Measurements from ENCODE around the gene POC1A.
"Not testable (repeated sequence)": the region's sequence is repeated elsewhere in the genome, so short reads cannot be mapped to it uniquely, and the experiment has no call there.

Gene POC1A

DNA sequence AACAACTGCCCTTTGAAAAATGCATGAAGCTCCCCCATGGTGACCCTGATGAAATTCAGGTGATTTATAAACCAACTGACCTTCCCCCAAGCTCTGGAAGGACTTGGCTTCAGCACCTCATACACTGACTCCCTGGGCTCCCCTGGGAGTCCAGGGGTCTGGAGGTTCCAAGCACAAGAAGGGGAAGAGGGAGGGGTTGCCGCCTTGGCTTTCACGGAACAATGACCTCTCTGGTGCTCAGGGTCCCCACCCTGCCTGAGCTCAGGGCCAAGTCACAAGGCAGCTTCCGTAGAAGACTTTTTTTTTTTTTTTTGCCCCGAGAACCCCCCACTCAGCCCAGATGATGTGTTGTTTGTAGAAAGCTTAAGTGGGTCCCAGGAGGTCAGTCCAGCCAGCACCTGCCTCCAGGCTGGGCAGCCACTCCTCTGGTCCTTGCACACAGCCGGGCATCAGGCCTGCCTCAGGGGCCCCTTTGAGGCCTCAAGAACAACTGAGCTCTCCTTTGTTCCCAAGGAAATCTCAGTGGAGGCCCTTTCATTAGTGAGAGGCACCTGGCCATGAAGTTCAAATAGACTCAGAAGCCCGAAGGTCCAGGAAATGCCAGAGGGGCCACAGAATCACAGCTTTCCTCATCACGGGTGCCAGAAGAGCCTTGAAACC lies 29.7 kb upstream of the POC1A start:
- DNase-seq = no peak

- no peak for DNase-seq
These were observed 28.5 kb upstream of the POC1A start for GRCh38 chr3:52182691-52183090.

- DNase-seq = no peak
These were observed 28.0 kb upstream of the POC1A start for GRCh38 chr3:52182196-52182595.

DNA sequence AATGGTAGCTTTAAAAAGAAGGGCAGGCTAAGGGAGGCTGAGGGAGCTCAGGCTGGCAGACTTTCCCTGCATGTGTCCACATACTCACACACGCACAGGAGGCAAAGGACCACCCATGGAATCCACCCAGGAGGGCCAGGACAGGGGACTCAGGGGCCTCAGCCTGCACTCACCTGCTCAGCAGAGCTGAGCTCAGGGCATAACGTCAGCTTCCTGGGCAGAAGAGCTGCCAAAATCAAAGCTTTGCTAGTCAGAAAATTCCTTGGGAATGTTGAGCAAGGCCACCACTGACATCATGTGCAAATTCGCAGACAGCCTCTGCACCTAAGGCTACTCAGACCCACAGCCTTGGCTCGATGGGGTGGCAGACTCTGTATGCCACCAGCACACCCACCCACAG lies 27.3 kb upstream of the POC1A start:
- DNase-seq = no peak

DNA sequence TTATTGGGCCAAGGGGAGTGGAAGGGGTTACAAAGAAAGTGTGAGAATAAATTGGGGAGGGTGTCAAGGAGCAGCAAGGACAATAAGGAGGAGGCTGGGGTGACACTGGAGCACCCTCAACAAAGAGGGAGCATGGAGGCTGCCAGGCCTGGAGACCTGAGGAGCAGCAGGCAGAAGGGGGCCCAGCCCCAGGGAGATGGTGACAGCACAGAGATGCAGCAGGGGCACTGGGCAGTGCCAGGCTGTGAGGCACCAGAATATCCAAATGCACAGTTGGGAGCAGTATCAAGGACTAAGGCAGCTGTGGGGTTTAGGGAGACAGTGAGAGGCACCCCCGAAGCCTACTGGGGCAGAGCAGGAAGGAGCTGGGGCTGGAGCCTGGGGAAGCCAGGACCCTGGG lies 24.3 kb upstream of the POC1A start:
- no peak for DNase-seq

GRCh38 chr3:52178126-52178525 lies 23.9 kb upstream of the POC1A start:
- DNase-seq = not testable (repeated sequence)

DNA sequence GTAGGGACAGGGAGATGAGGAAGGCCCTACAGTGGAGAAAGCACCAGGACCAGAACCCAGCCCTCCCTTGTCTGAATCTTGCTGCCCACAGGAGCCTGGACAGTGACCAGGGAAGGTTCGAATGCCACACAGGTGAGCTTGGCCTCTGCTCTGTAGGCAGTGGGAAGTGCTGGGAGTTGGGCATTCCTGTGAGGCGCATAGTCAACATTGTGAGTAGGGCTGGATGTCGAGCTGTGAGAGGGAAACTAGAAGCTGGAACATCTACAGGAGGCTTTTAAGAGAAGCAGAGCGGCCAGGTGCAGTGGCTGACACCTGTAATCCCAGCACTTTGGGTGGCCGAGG lies 23.4 kb upstream of the POC1A start:
- no peak for DNase-seq

DNA sequence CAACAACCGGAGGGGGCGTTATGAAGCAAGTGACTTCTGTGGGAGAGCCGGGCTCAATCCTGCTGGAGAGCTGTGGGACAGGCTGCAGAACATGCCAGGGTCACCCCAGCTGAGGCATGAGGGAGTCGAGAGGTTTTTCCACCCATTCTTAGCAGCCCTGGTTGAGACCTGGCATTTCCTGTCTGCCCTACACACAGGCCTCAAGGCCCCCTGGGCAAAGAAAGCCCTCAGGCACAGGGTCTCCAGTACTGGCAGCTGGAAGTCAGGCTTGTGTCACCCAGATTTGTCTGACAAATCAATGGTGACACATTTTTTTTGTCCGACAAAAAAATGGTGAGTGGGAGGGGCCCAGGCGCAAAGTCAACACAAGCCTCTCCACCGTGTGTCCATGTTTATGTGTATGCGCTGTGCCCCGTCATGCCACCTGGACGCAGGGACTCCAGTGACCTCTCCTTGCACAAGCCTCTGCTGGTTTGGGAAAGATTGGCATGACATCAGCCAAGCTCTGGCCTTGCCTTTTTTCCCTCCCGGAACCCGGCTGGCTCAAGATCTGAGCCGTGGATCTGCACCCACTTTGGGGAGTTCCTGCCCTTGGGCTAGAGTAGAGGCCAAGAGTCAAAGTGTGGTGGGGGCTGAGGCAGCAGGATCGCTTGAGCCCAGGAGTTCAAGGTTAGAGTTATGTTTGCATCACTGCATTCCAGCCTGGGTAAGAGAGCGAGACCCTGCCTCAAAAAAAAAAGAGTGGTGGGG lies 22.9 kb upstream of the POC1A start:
- no peak for DNase-seq

- no peak for DNase-seq
These were observed 22.0 kb upstream of the POC1A start for GRCh38 chr3:52176180-52176752.

- no peak for DNase-seq
These were observed 21.4 kb upstream of the POC1A start for GRCh38 chr3:52175416-52176179.

GRCh38 chr3:52174896-52175295 lies 20.7 kb upstream of the POC1A start:
- no peak for DNase-seq

GRCh38 chr3:52173101-52173500 lies 18.9 kb upstream of the POC1A start:
- no peak for DNase-seq

DNA sequence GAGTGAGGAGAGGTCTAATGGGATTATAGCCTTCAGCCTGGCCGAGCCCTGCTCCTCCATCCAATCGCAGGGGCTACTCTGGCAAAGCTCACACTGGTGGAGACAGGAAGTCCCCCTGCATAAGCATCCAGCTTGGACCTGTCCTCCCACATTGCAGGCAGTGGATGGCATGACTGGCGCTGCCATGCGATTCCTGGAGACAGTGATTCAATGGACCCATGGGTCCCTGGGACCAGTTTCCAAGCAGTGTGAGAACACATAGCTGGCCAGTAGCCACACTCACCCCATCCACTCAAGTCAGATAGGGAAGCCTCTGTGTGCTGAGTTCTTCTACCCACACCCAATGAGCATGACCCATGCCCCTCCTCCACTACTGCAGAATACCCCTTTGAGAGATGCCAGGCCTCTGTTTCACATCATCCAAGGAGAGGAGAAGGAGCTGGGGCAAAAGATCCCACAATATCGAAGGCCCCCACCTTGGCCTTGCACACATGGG lies 18.1 kb upstream of the POC1A start:
- DNase-seq = no peak

- DNase-seq = no peak
These were observed 17.5 kb upstream of the POC1A start for GRCh38 chr3:52171514-52172261.

DNA sequence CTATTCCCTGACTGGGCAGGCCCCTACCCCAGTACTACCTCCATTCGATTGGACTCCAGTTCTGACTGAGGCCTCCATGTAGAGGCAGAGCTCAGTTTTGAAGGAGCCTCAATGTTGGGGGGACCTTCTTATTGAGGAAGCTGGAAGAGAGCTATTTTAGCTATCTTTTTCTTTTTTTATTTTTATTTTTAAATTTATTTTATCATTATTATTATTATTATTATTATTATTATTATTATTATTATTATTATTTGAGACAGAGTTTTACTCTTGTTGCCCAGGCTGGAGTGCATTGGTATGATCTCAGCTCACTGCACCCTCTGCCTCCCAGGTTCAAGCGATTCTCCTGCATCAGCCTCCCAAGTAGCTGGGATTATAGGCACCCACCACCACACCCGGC lies 16.0 kb upstream of the POC1A start:
- DNase-seq = not testable (repeated sequence)

GRCh38 chr3:52167240-52167639 lies 13.0 kb upstream of the POC1A start:
- DNase-seq = no peak

DNA sequence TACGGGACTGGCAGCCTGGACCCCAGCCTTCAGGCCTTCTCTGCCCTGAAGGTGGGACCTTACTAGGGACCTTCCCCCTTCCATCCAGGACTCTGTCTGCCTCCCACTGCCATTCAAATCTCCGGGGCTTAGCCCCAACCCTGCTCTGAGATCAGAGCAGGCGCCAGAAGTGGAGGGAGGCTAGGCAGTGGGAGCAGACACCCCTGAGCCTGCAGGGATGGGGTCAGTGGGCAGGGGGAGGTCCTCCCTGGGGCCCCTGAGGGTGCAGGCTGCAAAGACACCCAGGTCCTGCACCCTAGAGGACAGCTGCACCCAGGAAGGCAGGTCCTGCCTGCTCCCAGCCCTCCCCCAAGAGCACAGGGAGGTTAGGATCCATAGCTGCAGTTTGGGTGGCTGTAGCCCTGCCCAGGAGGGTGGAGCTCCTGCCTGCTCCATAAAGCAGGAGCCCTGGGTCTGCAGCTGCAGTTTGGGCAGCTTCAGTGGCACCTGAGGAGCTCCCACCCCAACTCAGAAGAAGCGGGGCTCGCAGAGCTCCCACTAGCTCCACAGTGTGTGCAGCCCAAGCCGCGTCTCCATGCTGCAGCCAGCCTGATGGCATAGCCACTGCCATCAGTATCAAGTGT lies 8.1 kb upstream of the POC1A start:
- no peak for DNase-seq

GRCh38 chr3:52159503-52159902 lies 5.3 kb upstream of the POC1A start:
- DNase-seq = no peak

DNA sequence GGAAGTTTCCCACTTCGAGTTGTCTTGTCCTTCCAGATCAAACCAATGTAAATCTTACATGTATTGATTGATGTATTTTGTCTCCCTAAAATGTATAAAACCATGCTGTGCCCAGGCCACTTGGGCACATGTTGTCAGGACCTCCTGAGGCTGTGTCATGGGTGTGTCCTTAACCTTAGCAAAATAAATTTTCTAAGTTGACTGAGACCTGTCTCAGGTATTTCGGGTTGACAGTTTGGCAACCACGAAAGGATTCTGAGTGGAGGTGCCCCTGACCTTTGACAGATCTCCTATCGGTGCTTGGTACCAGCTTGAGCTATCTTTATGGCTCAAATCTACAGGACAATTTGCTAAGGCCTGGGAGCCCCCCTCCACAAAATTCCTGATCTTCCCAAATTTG lies 1.7 kb upstream of the POC1A start:
- DNase-seq = no peak

DNA sequence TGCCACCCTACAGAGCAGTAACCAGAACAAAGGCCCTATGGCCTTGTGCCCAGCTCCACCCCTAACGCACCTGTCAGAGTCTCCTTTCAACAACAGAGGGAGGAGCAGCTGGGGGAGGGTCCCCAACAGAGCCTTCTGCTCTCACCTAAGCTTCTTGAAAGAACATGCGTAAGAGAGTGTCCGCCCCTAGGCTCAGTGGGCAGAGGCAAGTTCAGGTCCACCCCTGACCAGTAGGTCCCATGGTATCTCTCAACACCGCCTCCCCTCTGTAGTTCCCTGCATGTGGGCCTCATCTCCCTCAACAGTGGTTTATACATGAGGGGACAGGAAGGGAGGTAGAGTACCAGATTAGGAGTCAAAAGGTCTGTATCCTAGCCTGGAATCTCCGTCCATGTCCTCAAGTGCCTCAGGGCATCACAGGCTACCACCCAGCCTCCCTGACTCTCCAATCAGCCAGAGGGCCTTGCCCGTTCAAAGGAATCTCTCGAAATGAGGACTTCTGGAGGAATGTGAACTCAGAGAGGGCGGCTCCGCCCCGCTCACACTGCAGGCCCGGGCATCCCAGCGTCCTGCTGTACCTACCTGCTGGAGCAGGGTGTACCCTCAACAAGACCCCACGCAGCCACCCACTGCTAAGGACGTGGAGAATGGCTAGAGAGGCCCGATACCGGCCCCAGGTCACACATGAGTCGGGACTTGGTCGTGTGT lies 680 bp downstream of the POC1A start:
- no peak for DNase-seq

DNA sequence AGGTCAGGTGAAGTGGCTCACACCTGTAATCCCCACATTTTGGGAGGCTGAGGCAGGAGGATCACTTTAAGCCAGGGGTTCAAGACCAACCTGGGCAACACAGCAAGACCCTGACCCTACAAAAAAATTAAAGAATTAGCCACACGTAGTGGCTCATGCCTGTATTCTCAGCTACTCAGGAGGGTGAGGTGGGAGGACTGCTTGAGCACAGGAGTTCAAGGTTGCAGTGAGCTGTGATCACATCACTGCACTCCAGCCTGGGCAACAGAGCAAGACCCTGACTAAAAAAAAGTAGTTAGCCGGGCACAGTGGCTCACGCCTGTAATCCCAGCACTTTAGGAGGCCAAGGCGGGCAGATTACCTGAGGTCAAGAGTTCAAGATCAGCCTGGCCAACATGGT lies 2.2 kb downstream of the POC1A start:
- not testable (repeated sequence) for DNase-seq

GRCh38 chr3:52150860-52151259 lies 3.4 kb downstream of the POC1A start:
- DNase-seq = no peak

Measured in NCI-H1048 (cell line).